ENCODE measurements around the gene DMBX1. TPM values are rescaled to one million over a fixed set of nuclear protein-coding genes. Genes with fewer than 3 reads are reported as not detected.

Gene DMBX1
- total RNA-seq, 1 experiment from 2014 or later: 2.3 TPM

- Histone ChIP-seq H3K79me1 (ENCODE audit: insufficient read depth, low read depth, low read length, poor library complexity, severe bottlenecking) (no peaks in the 10 kb centered on the region), H3K27ac (ENCODE audit: insufficient read length, low read depth, low read length) (no peak overlapping the region), H3K14ac (ENCODE audit: insufficient read depth, low read length) (no peak overlapping the region), H4K5ac (ENCODE audit: insufficient read length, low read depth, low read length) (no peak overlapping the region), H3K4me1 (ENCODE audit: insufficient read depth, low read length) (no peaks in the 10 kb centered on the region), H3T11ph (ENCODE audit: low read length) (no peak overlapping the region), H3K9me3 (ENCODE audit: control insufficient read depth, low read depth, low read length) (no peaks in the 10 kb centered on the region), H3K9ac (ENCODE audit: extremely low read depth, insufficient read length, low read length) (no peak overlapping the region), H3K23ac (ENCODE audit: insufficient read length, low read depth, low read length) (no peak overlapping the region), H3K18ac (ENCODE audit: insufficient read length, low read depth, low read length) (no peak overlapping the region), H3K79me2 (ENCODE audit: insufficient read depth, low read length) (no peaks in the 10 kb centered on the region), H2BK120ac (ENCODE audit: low read depth, low read length, poor library complexity, severe bottlenecking) (no peak overlapping the region), H2BK12ac (ENCODE audit: insufficient read length, low read depth, low read length) (no peak overlapping the region), H2BK15ac (ENCODE audit: low read depth, low read length) (no peak overlapping the region), H2AK5ac (ENCODE audit: insufficient read length, low read length) (no peak overlapping the region), H3K27me3 (ENCODE audit: insufficient read depth, low read length) (peaks cover 2% of the 10 kb centered on the region; the same call in 1 of the 2 replicates), H2BK5ac (ENCODE audit: insufficient read length, low read length) (no peak overlapping the region), H2BK20ac (ENCODE audit: low read depth, low read length, poor library complexity, severe bottlenecking) (no peak overlapping the region), H2AFZ (ENCODE audit: low read length) (no peak overlapping the region), H3K4ac (ENCODE audit: low read depth, low read length) (no peak overlapping the region), H4K8ac (replicated peaks; ENCODE audit: insufficient read length, low read depth, low read length) (no peak overlapping the region), H3K4me2 (ENCODE audit: insufficient read depth, insufficient read length, low read length) (no peak overlapping the region), H3K23me2 (ENCODE audit: insufficient read length, low read depth, low read length, poor library complexity, severe bottlenecking) (no peaks in the 10 kb centered on the region), H4K20me1 (ENCODE audit: control insufficient read depth, insufficient read depth, insufficient read length) (no peaks in the 10 kb centered on the region), H3K56ac (ENCODE audit: insufficient read length, low read depth, low read length) (no peak overlapping the region), H4K91ac (ENCODE audit: insufficient read length, low read depth, low read length) (no peak overlapping the region)
- no peak for DNase-seq
- no peaks in the 10 kb centered on the region for H3K36me3 Mint-ChIP-seq (ENCODE audit: insufficient read depth in 1 of 3, low read depth in 3 of 3)
- H3K27me3 Mint-ChIP-seq (ENCODE audit: low read depth): peaks cover 98% of the 10 kb centered on the region
- H3K4me3 Mint-ChIP-seq: no peak overlapping the region; a peak in 1 of 5 replicates
- WGBS (ENCODE audit: extremely low coverage, insufficient read length, low lambda C conversion rate): no CpG with 5 or more reads among the region's 8 CpGs
- TF ChIP-seq CTCF (conservative IDR thresholded peaks at IDR 0.05): no peak
- H3K27ac Mint-ChIP-seq: no peak overlapping the region
- H3K4me1 Mint-ChIP-seq: peaks cover 38 to 64% of the 10 kb centered on the region in 2 experiments
- H3K9me3 Mint-ChIP-seq: peaks cover 0 to 3% of the 10 kb centered on the region in 2 experiments; a peak in 1 of 5 replicates
Observed at GRCh38 chr1:46459315-46459714, 30.3 kb upstream of the DMBX1 start.
